GM23338 (cell line): Measurements from ENCODE around the gene TXNL4B. TPM values are rescaled to one million over a fixed set of nuclear protein-coding genes. Genes with fewer than 3 reads are reported as not detected.

Experiments
- ATAC-seq: fragments of 200-7000 bp; cut with Tn5 transposase; 3 replicates; pipeline ENCODE4 v1.9.1; 2020
- DNase-seq: peaks from one replicate; pipeline ENCODE4 v3.0.0-alpha.2; 2015; ENCODE audit warnings: low spot score
- H2AFZ ChIP-seq: fragments of 200-600 bp; sonication (generic); 2 replicates; pipeline ENCODE4 v1.8.0; 2016; ENCODE audit warnings: antibody characterized with exemption, mild to moderate bottlenecking, moderate library complexity
- H3F3A ChIP-seq: fragments of 200-600 bp; sonication (generic); replicated peaks from 2 replicates; pipeline ENCODE4 v1.8.0; 2017; ENCODE audit warnings: antibody characterized with exemption, mixed run types, low read depth
- H3K27ac ChIP-seq: fragments of 200-600 bp; sonication (generic); 2 replicates; pipeline ENCODE4 v1.6.1; 2016; ENCODE audit warnings: low read depth
- H3K27me3 ChIP-seq: fragments of 200-600 bp; sonication (generic); 2 replicates; pipeline ENCODE4 v1.8.0; 2016; ENCODE audit warnings: mild to moderate bottlenecking, mixed run types, moderate library complexity; ENCODE audit not compliant: insufficient read depth
- H3K36me3 ChIP-seq: fragments of 200-600 bp; sonication (generic); 2 replicates; pipeline ENCODE4 v1.8.0; 2016; ENCODE audit warnings: mild to moderate bottlenecking; ENCODE audit not compliant: insufficient read depth
- H3K4me1 ChIP-seq: fragments of 200-600 bp; sonication (generic); 2 replicates; pipeline ENCODE4 v1.8.0; 2016; ENCODE audit warnings: mild to moderate bottlenecking, moderate library complexity; ENCODE audit not compliant: insufficient read depth
- H3K4me2 ChIP-seq: fragments of 200-600 bp; sonication (generic); 2 replicates; pipeline ENCODE4 v1.7.1; 2017; ENCODE audit warnings: mixed run types
- H3K4me3 ChIP-seq: fragments of 200-600 bp; sonication (generic); 2 replicates; pipeline ENCODE4 v1.6.1; 2016; ENCODE audit warnings: mixed run types
- H3K79me2 ChIP-seq: fragments of 200-600 bp; sonication (generic); replicated peaks from 2 replicates; pipeline ENCODE4 v1.8.0; 2017; ENCODE audit warnings: mild to moderate bottlenecking; ENCODE audit not compliant: insufficient read depth
- H3K9me2 ChIP-seq: fragments of 200-600 bp; sonication (generic); 2 replicates; pipeline ENCODE4 v1.8.0; 2017; ENCODE audit not compliant: insufficient read depth
- H4K20me1 ChIP-seq: fragments of 200-600 bp; sonication (generic); replicated peaks from 2 replicates; pipeline ENCODE4 v1.8.0; 2017; ENCODE audit warnings: mild to moderate bottlenecking; ENCODE audit not compliant: insufficient read depth
- H3K27ac Mint-ChIP-seq: 2 replicates; pipeline ENCODE4 v1.8.0; 2020; ENCODE audit warnings: inconsistent platforms, mild to moderate bottlenecking, moderate library complexity, mixed read lengths
- H3K27me3 Mint-ChIP-seq: 3 replicates; pipeline ENCODE4 v1.8.0; 2022; ENCODE audit warnings: low read depth, mild to moderate bottlenecking, moderate library complexity, mixed read lengths, inconsistent platforms; ENCODE audit not compliant: insufficient read depth, poor library complexity
- H3K36me3 Mint-ChIP-seq: 3 replicates; pipeline ENCODE4 v1.8.0; 2021; ENCODE audit warnings: low read depth, mild to moderate bottlenecking, inconsistent platforms, moderate library complexity, mixed read lengths
- H3K4me1 Mint-ChIP-seq: 3 replicates; pipeline ENCODE4 v1.8.0; 2020; ENCODE audit warnings: mild to moderate bottlenecking, inconsistent platforms, mixed read lengths
- H3K4me3 Mint-ChIP-seq: 3 replicates; pipeline ENCODE4 v1.8.0; 2021; ENCODE audit warnings: moderate library complexity, mild to moderate bottlenecking, inconsistent platforms, mixed read lengths
- H3K9me3 Mint-ChIP-seq: 3 replicates; pipeline ENCODE4 v1.8.0; 2020; ENCODE audit warnings: moderate library complexity, mild to moderate bottlenecking, inconsistent platforms, mixed read lengths
- CTCF ChIP-seq, 2 experiments: fragments of 200-600 bp in 1 of 2; sonication (generic) in 1 of 2; conservative IDR thresholded peaks; 2 replicates each; pipeline versions ENCODE4 v1.5.1 to v1.6.1; 2016 to 2017; ENCODE audit warnings: antibody characterized with exemption in 2 of 2, low read depth in 2 of 2, mild to moderate bottlenecking in 2 of 2, moderate library complexity in 1 of 2
- EZH2phosphoT487 ChIP-seq: fragments of 200-600 bp; sonication (generic); IDR thresholded peaks from one replicate; pipeline ENCODE4 v1.8.1; 2018; ENCODE audit warnings: antibody characterized with exemption; ENCODE audit not compliant: unreplicated experiment
- JUNB ChIP-seq: IDR thresholded peaks from one replicate; pipeline ENCODE4 v1.6.1; 2016; ENCODE audit warnings: antibody characterized with exemption; ENCODE audit not compliant: unreplicated experiment
- REST ChIP-seq: IDR thresholded peaks from one replicate; pipeline ENCODE4 v1.6.1; 2018; ENCODE audit warnings: antibody characterized with exemption; ENCODE audit not compliant: unreplicated experiment
- STAT1 ChIP-seq: IDR thresholded peaks from one replicate; pipeline ENCODE4 v1.6.1; 2016; ENCODE audit warnings: antibody characterized with exemption; ENCODE audit not compliant: unreplicated experiment
- ZNF114 ChIP-seq: fragments of 250-450 bp; sonication (Bioruptor Pico); IDR thresholded peaks from 2 replicates; pipeline ENCODE4 v1.5.0; 2020; ENCODE audit warnings: mild to moderate bottlenecking, moderate library complexity
- ZNF462 ChIP-seq: fragments of 250-450 bp; sonication (Bioruptor Pico); IDR thresholded peaks from 2 replicates; pipeline ENCODE4 v1.5.0; 2020; ENCODE audit warnings: mild to moderate bottlenecking, moderate library complexity
- polyA plus RNA-seq: library from polyadenylated mRNA; unstranded; fragments of >200 nt; fragmentation: Nextera tagmentation; extraction: Ambion mirVana; gene quantifications from 2 replicates; pipeline ENCODE4 v1.2.1, GENCODE V29; 2016
- total RNA-seq: library from RNA; depleted of rRNA; stranded (reverse); fragments of >200 nt; shearing (Covaris generic); gene quantifications from 2 replicates; pipeline ENCODE4 v1.2.3, GENCODE V29; 2014

Gene TXNL4B
- total and polyA plus RNA-seq, 2 experiments from 2014 or later: 3.7 to 8.9 TPM

GRCh38 chr16:72099377-72099818 is 6.0 kb upstream of the TXNL4B start:
- no peak overlapping the region for H3K4me3 Mint-ChIP-seq
- Histone ChIP-seq H3K79me2 (peaks cover 17% of the 10 kb centered on the region), H3K4me2 (no peak overlapping the region), H2AFZ (no peak overlapping the region), H3F3A (no peaks in the 10 kb centered on the region), H3K4me1 (peaks cover 7% of the 10 kb centered on the region), H3K36me3 (peaks cover 3% of the 10 kb centered on the region), H3K27ac (no peak overlapping the region), H3K4me3 (no peak overlapping the region), H4K20me1 (peaks cover 6% of the 10 kb centered on the region; the same call in 1 of the 2 replicates), H3K9me2 (no peaks in the 10 kb centered on the region), H3K27me3 (no peaks in the 10 kb centered on the region)
- peaks cover 4% of the 10 kb centered on the region for H3K27me3 Mint-ChIP-seq
- ATAC-seq: peak; percentile 98
- no peak overlapping the region for H3K27ac Mint-ChIP-seq
- peaks cover 80% of the 10 kb centered on the region for H3K36me3 Mint-ChIP-seq
- peak; percentile 82 for DNase-seq
- H3K4me1 Mint-ChIP-seq: peaks cover 6% of the 10 kb centered on the region; the same call in 2 of the 3 replicates
- peak; percentile 63 to 90 for TF ChIP-seq CTCF (conservative IDR thresholded peaks at IDR 0.05; ENCODE audit: low read depth in 2 of 2)
- TF ChIP-seq EZH2phosphoT487: no peak
- H3K9me3 Mint-ChIP-seq: no peaks in the 10 kb centered on the region

- H3K36me3 ChIP-seq: peaks cover 3% of the 10 kb centered on the region
- H3K27ac ChIP-seq: no peak overlapping the region
- H3K79me2 ChIP-seq: peaks cover 21% of the 10 kb centered on the region
- no peaks in the 10 kb centered on the region for H3F3A ChIP-seq
- no peak overlapping the region for H3K4me3 ChIP-seq
- no peaks in the 10 kb centered on the region for H3K27me3 ChIP-seq
- H3K4me2 ChIP-seq: no peak overlapping the region
- no peak overlapping the region for H2AFZ ChIP-seq
- Mint-ChIP-seq H3K36me3 (peaks cover 75% of the 10 kb centered on the region), H3K4me3 (no peak overlapping the region), H3K9me3 (no peaks in the 10 kb centered on the region), H3K4me1 (peaks cover 6% of the 10 kb centered on the region; the same call in 2 of the 3 replicates), H3K27me3 (peaks cover 2% of the 10 kb centered on the region), H3K27ac (peak overlapping the region; percentile 87)
- peak; percentile 36 for DNase-seq
- H3K4me1 ChIP-seq: peaks cover 8% of the 10 kb centered on the region
- ATAC-seq: peak; percentile 44
- H3K9me2 ChIP-seq: no peaks in the 10 kb centered on the region
- peaks cover 7% of the 10 kb centered on the region; the same call in 1 of the 2 replicates for H4K20me1 ChIP-seq
- no peak for TF ChIP-seq CTCF (conservative IDR thresholded peaks at IDR 0.05; ENCODE audit: low read depth in 2 of 2)
- TF ChIP-seq ZNF462 (CRISPR knock-in tag): no peak
- TF ChIP-seq JUNB: no peak
- TF ChIP-seq ZNF114 (CRISPR knock-in tag): no peak
- no peak for TF ChIP-seq REST
- no peak for TF ChIP-seq STAT1
These were observed 5.5 kb upstream of the TXNL4B start for GRCh38 chr16:72098936-72099335.
